ENCODE measurements around the gene LDLRAD3.

LDLRAD3 gene

DNA sequence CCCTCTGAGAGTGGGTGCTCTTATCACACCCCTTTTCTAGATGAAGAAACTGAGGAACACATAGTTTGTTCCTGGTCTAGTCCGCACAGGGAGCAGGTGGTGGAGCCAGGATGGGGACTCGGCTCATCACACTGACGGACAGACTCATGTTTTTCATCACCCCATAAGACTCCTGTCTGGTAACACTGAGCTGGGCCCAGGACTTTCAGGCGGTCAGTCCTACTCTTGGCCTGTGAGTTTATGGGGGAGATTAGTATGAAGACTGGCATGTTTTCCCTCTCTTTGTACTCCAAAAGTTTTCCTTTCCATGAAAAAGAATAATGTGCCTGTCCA lies 160.8 kb downstream of the LDLRAD3 start:
- no peak for DNase-seq (ENCODE audit: low spot score)
- ChIA-PET POLR2A (ENCODE audit: low non-redundant PET) (no interaction called here), CTCF (no interaction called here)
- TF ChIP-seq, protein P1, sequence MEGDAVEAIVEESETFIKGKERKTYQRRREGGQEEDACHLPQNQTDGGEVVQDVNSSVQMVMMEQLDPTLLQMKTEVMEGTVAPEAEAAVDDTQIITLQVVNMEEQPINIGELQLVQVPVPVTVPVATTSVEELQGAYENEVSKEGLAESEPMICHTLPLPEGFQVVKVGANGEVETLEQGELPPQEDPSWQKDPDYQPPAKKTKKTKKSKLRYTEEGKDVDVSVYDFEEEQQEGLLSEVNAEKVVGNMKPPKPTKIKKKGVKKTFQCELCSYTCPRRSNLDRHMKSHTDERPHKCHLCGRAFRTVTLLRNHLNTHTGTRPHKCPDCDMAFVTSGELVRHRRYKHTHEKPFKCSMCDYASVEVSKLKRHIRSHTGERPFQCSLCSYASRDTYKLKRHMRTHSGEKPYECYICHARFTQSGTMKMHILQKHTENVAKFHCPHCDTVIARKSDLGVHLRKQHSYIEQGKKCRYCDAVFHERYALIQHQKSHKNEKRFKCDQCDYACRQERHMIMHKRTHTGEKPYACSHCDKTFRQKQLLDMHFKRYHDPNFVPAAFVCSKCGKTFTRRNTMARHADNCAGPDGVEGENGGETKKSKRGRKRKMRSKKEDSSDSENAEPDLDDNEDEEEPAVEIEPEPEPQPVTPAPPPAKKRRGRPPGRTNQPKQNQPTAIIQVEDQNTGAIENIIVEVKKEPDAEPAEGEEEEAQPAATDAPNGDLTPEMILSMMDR (conservative IDR thresholded peaks at IDR 0.05; ENCODE audit: low read depth) = no peak
- no peak overlapping the region for H3K27ac ChIP-seq

DNA sequence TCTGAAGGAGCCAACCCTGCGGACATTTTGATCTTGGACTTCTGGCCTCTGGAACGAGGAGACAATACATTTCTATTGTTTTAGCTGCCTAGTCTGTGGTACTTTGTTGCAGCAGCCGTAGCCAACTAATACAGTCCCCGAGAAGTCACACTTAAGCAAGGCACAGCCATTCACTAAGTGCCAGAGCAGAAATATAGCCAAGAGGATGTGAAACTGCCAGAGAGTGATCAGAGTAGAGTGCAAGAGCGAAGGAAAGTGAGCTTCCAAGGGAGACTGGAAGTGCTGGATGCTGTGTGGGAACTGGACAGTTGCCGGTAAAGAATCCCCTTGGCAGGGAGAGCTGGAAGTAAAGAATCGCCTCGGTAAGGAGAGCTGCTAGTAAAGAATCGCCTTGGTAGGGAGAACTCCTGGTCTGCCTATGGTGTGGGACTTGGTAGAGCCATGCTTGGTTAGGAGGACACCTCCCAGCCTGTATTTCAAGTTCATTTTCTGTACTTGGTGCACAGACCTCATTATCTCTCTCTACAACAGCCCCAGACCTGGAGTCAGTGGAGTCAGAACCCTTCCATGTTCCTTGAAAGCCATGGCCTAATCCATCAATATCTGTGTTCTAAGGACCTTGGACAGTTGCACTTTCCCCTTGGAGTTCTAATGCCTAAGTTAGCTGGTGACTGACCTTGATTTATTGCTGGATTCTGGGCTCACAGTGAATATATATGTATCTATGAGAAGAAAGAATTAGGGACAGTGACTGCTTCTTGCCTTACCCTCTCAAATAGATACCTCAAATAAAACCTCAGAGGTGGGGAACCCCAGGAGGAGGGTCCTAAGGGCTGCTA lies 162.1 kb downstream of the LDLRAD3 start:
- TF ChIP-seq, protein P1 (conservative IDR thresholded peaks at IDR 0.05; ENCODE audit: low read depth) = no peak
- DNase-seq (ENCODE audit: low spot score) = no peak
- ChIA-PET CTCF (interaction anchor here (0.6 kb wide), 1 partner anchor 18 kb away, joined by 3 read pairs; no protein-coding TSS in a partner anchor), POLR2A (ENCODE audit: low non-redundant PET) (no interaction called here)
- no peak overlapping the region for H3K27ac ChIP-seq

DNA sequence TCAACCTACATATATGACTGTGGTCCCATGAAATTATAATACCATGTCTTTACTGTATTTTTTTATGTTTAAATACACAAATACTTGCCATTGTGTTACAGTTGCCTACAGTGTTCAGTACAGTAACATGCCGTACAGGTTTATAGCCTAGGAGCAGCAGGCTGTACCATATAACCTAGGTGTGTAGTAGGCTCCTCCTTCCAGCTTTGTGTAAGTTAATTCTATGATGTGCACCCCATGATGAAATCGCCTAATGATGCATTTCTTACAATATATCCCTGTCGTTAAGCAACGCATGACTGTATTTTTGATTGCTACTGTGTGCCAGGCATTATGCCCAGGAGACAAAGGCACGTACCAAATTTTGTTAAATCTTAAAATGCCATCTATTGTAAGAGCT lies 163.7 kb downstream of the LDLRAD3 start:
- DNase-seq (ENCODE audit: low spot score) = no peak
- TF ChIP-seq, protein P1 (conservative IDR thresholded peaks at IDR 0.05; ENCODE audit: low read depth) = no peak
- H3K27ac ChIP-seq = no peak overlapping the region
- ChIA-PET CTCF (no interaction called here), POLR2A (ENCODE audit: low non-redundant PET) (no interaction called here)

DNA sequence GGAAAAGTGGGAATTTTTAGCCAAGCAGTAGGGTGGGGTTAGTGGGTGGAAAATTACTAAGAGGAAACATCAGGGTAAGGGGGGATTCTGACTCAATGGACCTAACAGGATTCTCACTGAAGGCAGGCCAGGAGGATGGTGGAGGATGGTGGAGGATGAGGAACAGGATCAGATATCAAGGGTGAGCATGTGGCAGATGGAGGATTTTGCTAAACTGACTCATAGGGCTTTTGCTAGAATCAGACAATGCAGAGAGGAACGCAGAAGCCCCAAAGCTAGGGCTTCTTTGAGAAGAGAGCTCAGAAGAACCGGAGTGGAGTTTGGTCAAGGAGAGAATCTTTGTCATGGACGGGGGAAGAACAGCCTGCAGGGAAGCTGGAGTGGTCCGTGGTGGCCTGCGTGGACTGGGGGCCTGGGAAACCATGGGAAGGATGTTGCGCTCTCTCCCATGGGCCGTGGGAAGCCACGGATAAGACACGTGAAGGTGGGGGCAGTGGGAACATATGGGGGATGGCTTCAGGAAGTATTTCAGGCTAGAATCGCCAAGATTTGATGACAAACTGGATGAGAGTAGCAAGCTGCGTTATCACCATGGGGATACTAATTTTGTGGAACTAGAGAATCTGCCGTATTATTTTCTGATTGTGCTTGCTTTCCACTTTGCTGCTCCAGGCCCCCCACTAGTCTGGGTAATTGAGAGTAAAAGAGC lies 165.2 kb downstream of the LDLRAD3 start:
- TF ChIP-seq, protein P1 (conservative IDR thresholded peaks at IDR 0.05; ENCODE audit: low read depth) = no peak
- DNase-seq (ENCODE audit: low spot score) = no peak
- CTCF ChIA-PET = interaction anchor here (0.5 kb wide), 1 partner anchor 157 kb away, joined by 4 read pairs; no protein-coding TSS in a partner anchor
- H3K27ac ChIP-seq = no peak overlapping the region
- POLR2A ChIA-PET (ENCODE audit: low non-redundant PET) = no interaction called here

DNA sequence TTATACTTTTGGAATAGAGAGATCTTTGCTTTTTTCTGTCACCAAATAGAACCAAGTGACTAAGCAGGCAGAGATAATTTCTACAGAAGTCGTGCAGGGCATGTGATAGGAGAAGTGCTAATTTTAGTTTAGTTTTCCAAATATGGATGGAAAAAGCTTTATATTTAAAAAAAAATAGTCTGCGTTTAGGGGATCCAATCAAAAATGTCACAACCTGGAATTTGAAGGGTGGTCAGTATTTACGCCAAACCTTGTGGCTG lies 165.7 kb downstream of the LDLRAD3 start:
- ChIA-PET POLR2A (ENCODE audit: low non-redundant PET) (no interaction called here), CTCF (interaction anchor here (0.8 to 1.1 kb wide), 2 partner anchors 22 to 672 kb away, joined by 3 to 4 read pairs; no protein-coding TSS in a partner anchor)
- no peak for DNase-seq (ENCODE audit: low spot score)
- TF ChIP-seq, protein P1 (conservative IDR thresholded peaks at IDR 0.05; ENCODE audit: low read depth) = no peak
- no peak overlapping the region for H3K27ac ChIP-seq

DNA sequence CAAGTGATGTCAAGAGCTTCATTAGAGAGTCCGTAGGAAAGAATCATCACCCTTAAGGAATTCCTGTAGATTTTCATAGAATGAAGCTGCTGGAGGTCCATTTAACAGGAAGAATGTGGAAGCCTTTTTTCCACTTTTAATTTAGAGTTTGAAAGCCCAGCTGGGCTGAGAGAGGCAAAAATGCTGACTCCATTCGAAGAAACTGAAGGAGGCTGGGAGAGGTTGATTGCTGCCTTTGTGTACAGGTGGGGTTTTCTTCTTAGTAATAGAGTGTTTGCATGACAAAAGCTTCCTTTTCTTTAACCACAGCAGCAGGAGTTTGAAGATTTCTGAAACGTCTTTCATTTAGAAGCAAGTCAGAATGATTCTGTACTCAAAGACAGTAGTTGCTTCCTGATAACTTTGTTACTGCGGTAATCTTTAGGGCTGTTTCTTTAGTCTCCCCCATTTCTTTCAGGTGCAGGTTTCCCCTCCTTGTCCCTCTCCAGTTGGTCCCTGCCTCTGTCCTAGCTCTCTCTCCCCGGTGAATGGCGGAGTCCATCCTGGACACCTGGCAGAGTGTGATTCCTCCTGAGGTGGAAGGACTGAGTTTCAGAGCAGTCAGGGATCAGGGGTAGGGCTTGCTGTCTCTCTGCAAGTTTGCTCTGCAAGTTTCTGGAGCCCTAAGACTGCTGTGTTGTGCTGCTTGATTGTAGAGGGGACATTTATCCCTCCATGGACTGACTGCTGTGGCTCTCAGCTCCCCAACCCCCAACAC lies 166.2 kb downstream of the LDLRAD3 start:
- H3K27ac ChIP-seq = no peak overlapping the region
- ChIA-PET POLR2A (ENCODE audit: low non-redundant PET) (no interaction called here), CTCF (interaction anchor here (0.6 to 1.1 kb wide), 4 partner anchors 22 to 672 kb away, joined by 3 to 4 read pairs (median 3); no protein-coding TSS in a partner anchor)
- no peak for DNase-seq (ENCODE audit: low spot score)
- TF ChIP-seq, protein P1 (conservative IDR thresholded peaks at IDR 0.05; ENCODE audit: low read depth) = no peak
